CD4-positive, CD25-positive, alpha-beta regulatory T cell (primary cell): ENCODE data around the gene IMMP2L. TPM values are rescaled to one million over a fixed set of nuclear protein-coding genes. Genes with fewer than 3 reads are reported as not detected.
A peak's percentile ranks its signal among the peaks of the same experiment; 100 is the strongest.

Source experiments
- ATAC-seq, 2 donors: fragments of 150-1000 bp; cut with Tn5 transposase; one replicate each; pipeline ENCODE4 v1.10.0; 2021; ENCODE audit warnings: low read depth in 2 of 2, moderate number of reproducible peaks in 2 of 2, moderate library complexity in 1 of 2
- DNase-seq, 3 donors: peaks; one replicate each; pipeline versions ENCODE4 v3.0.0 to v3.0.0-alpha.2; 2012 to 2022; ENCODE audit warnings: mixed read lengths in 1 of 3
- H3K27ac ChIP-seq: one replicate; pipeline ENCODE4 v1.7.0; 2013; ENCODE audit warnings: mild to moderate bottlenecking, low read length; ENCODE audit not compliant: insufficient read depth, poor library complexity, severe bottlenecking
- H3K27me3 ChIP-seq: one replicate; pipeline ENCODE4 v1.7.0; 2013; ENCODE audit warnings: low read length; ENCODE audit not compliant: control insufficient read depth, insufficient read depth
- H3K36me3 ChIP-seq: one replicate; pipeline ENCODE4 v1.7.0; 2013; ENCODE audit warnings: mild to moderate bottlenecking, low read length, moderate library complexity; ENCODE audit not compliant: control insufficient read depth, insufficient read depth
- H3K4me1 ChIP-seq: 2 replicates; pipeline ENCODE4 v1.7.0; 2013; ENCODE audit warnings: mild to moderate bottlenecking, low read length; ENCODE audit not compliant: insufficient read depth, control insufficient read depth, poor library complexity, severe bottlenecking
- H3K4me3 ChIP-seq: one replicate; pipeline ENCODE4 v1.7.0; 2013; ENCODE audit warnings: low read depth, mild to moderate bottlenecking, low read length, moderate library complexity
- H3K9me3 ChIP-seq, 2 experiments: 1 replicate in 1 of 2; 2 replicates in 1 of 2; pipeline ENCODE4 v1.7.0; 2013; ENCODE audit warnings: low read length in 2 of 2, mild to moderate bottlenecking in 1 of 2, moderate library complexity in 1 of 2; ENCODE audit not compliant: control insufficient read depth in 2 of 2
- H3K27ac Mint-ChIP-seq, 3 donors: one replicate each; pipeline ENCODE4 v1.8.0; 2020 to 2022; ENCODE audit warnings: mild to moderate bottlenecking in 3 of 3, mixed read lengths in 3 of 3, moderate library complexity in 2 of 3
- H3K27me3 Mint-ChIP-seq: one replicate; pipeline ENCODE4 v1.8.0; 2022; ENCODE audit warnings: mild to moderate bottlenecking, mixed read lengths
- H3K36me3 Mint-ChIP-seq: one replicate; pipeline ENCODE4 v1.8.0; 2020; ENCODE audit warnings: mixed read lengths
- H3K4me1 Mint-ChIP-seq, 4 donors: one replicate each; pipeline ENCODE4 v1.8.0; 2020 to 2022; ENCODE audit warnings: mixed read lengths in 4 of 4, mild to moderate bottlenecking in 1 of 4
- H3K4me3 Mint-ChIP-seq, 4 donors: one replicate each; pipeline ENCODE4 v1.8.0; 2020 to 2022; ENCODE audit warnings: mild to moderate bottlenecking in 4 of 4, mixed read lengths in 4 of 4, moderate library complexity in 3 of 4
- H3K9me3 Mint-ChIP-seq, 7 donors: one replicate each; pipeline ENCODE4 v1.8.0; 2020 to 2022; ENCODE audit warnings: mixed read lengths in 7 of 7, mild to moderate bottlenecking in 3 of 7, moderate library complexity in 2 of 7
- polyA plus RNA-seq, 4 donors: library from polyadenylated mRNA; unstranded; fragments of 300-500 nt; fragmentation: Illumina TruSeq; gene quantifications; one replicate each; pipeline ENCODE4 v1.2.3, GENCODE V29; 2021
- total RNA-seq: library from RNA; stranded (reverse); gene quantifications from one replicate; pipeline ENCODE4 v1.2.3, GENCODE V29; 2022

IMMP2L gene
- total and polyA plus RNA-seq, 5 donors from 2014 or later: 8.9 to 23.8 (median 17.1) TPM

GRCh38 chr7:111009526-111010040 is 552.7 kb downstream of the IMMP2L start:
- Mint-ChIP-seq H3K4me1 (peaks cover 17 to 47% (median 41%) of the 10 kb centered on the region in 4 donors), H3K27ac (peak overlapping the region; percentile 72 to 84 (median 79)), H3K27me3 (no peaks in the 10 kb centered on the region), H3K9me3 (no peaks in the 10 kb centered on the region), H3K36me3 (no peaks in the 10 kb centered on the region), H3K4me3 (peak overlapping the region in 2 of 4 donors; percentile 51 to 64)
- ATAC-seq: no peak
- Histone ChIP-seq H3K36me3 (no peaks in the 10 kb centered on the region), H3K9me3 (no peaks in the 10 kb centered on the region), H3K27ac (peak overlapping the region; percentile 24), H3K4me3 (peak overlapping the region; percentile 63), H3K27me3 (no peaks in the 10 kb centered on the region), H3K4me1 (peaks cover 41% of the 10 kb centered on the region)
- no peak for DNase-seq

- H3K27ac Mint-ChIP-seq: no peak overlapping the region
- Histone ChIP-seq H3K4me1 (peaks cover 15% of the 10 kb centered on the region), H3K4me3 (no peak overlapping the region), H3K36me3 (no peaks in the 10 kb centered on the region), H3K27ac (no peak overlapping the region), H3K9me3 (no peaks in the 10 kb centered on the region), H3K27me3 (no peaks in the 10 kb centered on the region)
- H3K27me3 Mint-ChIP-seq: no peaks in the 10 kb centered on the region
- DNase-seq (no peak), ATAC-seq (no peak)
- H3K9me3 Mint-ChIP-seq: no peaks in the 10 kb centered on the region
- H3K4me1 Mint-ChIP-seq: peaks cover 9 to 29% (median 23%) of the 10 kb centered on the region in 4 donors
- no peaks in the 10 kb centered on the region for H3K36me3 Mint-ChIP-seq
- H3K4me3 Mint-ChIP-seq: no peak overlapping the region
Observed at GRCh38 chr7:111006691-111007090, 555.6 kb downstream of the IMMP2L start.

- no peak for DNase-seq
- no peak for ATAC-seq
- no peaks in the 10 kb centered on the region for H3K36me3 ChIP-seq
- no peak overlapping the region for H3K4me3 ChIP-seq
- Mint-ChIP-seq H3K36me3 (no peaks in the 10 kb centered on the region), H3K4me3 (no peak overlapping the region), H3K4me1 (peaks cover 9 to 24% (median 17%) of the 10 kb centered on the region in 4 donors), H3K27me3 (no peaks in the 10 kb centered on the region), H3K27ac (no peak overlapping the region), H3K9me3 (no peaks in the 10 kb centered on the region)
- no peaks in the 10 kb centered on the region for H3K9me3 ChIP-seq
- H3K27me3 ChIP-seq: no peaks in the 10 kb centered on the region
- no peak overlapping the region for H3K27ac ChIP-seq
- peaks cover 9% of the 10 kb centered on the region for H3K4me1 ChIP-seq
Observed at GRCh38 chr7:111006040-111006439, 556.3 kb downstream of the IMMP2L start.

GRCh38 chr7:111005445-111005844 is 556.8 kb downstream of the IMMP2L start:
- Histone ChIP-seq H3K9me3 (no peaks in the 10 kb centered on the region), H3K27ac (no peak overlapping the region), H3K27me3 (no peaks in the 10 kb centered on the region), H3K4me1 (peaks cover 3% of the 10 kb centered on the region), H3K36me3 (no peaks in the 10 kb centered on the region), H3K4me3 (no peak overlapping the region)
- Mint-ChIP-seq H3K9me3 (no peaks in the 10 kb centered on the region), H3K27me3 (no peaks in the 10 kb centered on the region), H3K4me3 (no peak overlapping the region), H3K4me1 (peaks cover 8 to 18% (median 12%) of the 10 kb centered on the region in 4 donors), H3K27ac (no peak overlapping the region), H3K36me3 (no peaks in the 10 kb centered on the region)
- ATAC-seq (no peak), DNase-seq (no peak)

GRCh38 chr7:111004310-111004901 is 557.9 kb downstream of the IMMP2L start:
- ATAC-seq (no peak), DNase-seq (no peak)
- H3K4me1 Mint-ChIP-seq: peaks cover 0 to 10% (median 2%) of the 10 kb centered on the region in 4 donors
- H3K4me3 ChIP-seq: no peak overlapping the region
- peaks cover 3% of the 10 kb centered on the region for H3K36me3 Mint-ChIP-seq
- H3K36me3 ChIP-seq: no peaks in the 10 kb centered on the region
- no peaks in the 10 kb centered on the region for H3K9me3 ChIP-seq
- H3K27me3 Mint-ChIP-seq: no peaks in the 10 kb centered on the region
- no peak overlapping the region for H3K27ac Mint-ChIP-seq
- no peaks in the 10 kb centered on the region for H3K27me3 ChIP-seq
- H3K4me3 Mint-ChIP-seq: no peak overlapping the region
- H3K27ac ChIP-seq: no peak overlapping the region
- H3K4me1 ChIP-seq: no peaks in the 10 kb centered on the region
- H3K9me3 Mint-ChIP-seq: peaks cover 0 to 2% (median 0%) of the 10 kb centered on the region in 7 donors

- DNase-seq: no peak
- no peak overlapping the region for H3K4me3 Mint-ChIP-seq
Observed at GRCh38 chr7:111003883-111004282, 558.4 kb downstream of the IMMP2L start.

GRCh38 chr7:110994028-110994967 is 568.0 kb downstream of the IMMP2L start:
- peak; percentile 77 to 86 for ATAC-seq
- no peak overlapping the region for H3K27ac ChIP-seq
- Mint-ChIP-seq H3K4me3 (peak overlapping the region in 1 of 4 donors; percentile 21), H3K4me1 (peaks cover 13 to 27% (median 25%) of the 10 kb centered on the region in 4 donors), H3K36me3 (no peaks in the 10 kb centered on the region), H3K27me3 (no peaks in the 10 kb centered on the region), H3K27ac (peak overlapping the region; percentile 3 to 24 (median 8)), H3K9me3 (peaks cover 0 to 2% (median 0%) of the 10 kb centered on the region in 7 donors)
- peak in 1 of 3 donors; percentile 42 for DNase-seq
- H3K27me3 ChIP-seq: no peaks in the 10 kb centered on the region
- no peaks in the 10 kb centered on the region for H3K9me3 ChIP-seq
- no peak overlapping the region for H3K4me3 ChIP-seq
- no peaks in the 10 kb centered on the region for H3K4me1 ChIP-seq
- no peaks in the 10 kb centered on the region for H3K36me3 ChIP-seq

More at GRCh38 chr7:111003883-111004282, 558.4 kb downstream of the IMMP2L start:
- Histone ChIP-seq H3K4me1 (no peaks in the 10 kb centered on the region), H3K36me3 (no peaks in the 10 kb centered on the region), H3K4me3 (no peak overlapping the region), H3K27ac (no peak overlapping the region), H3K27me3 (no peaks in the 10 kb centered on the region), H3K9me3 (no peaks in the 10 kb centered on the region)
- no peaks in the 10 kb centered on the region for H3K27me3 Mint-ChIP-seq
- H3K36me3 Mint-ChIP-seq: peaks cover 3% of the 10 kb centered on the region
- H3K4me1 Mint-ChIP-seq: peaks cover 0 to 7% (median 2%) of the 10 kb centered on the region in 4 donors
- H3K9me3 Mint-ChIP-seq: peaks cover 0 to 2% (median 0%) of the 10 kb centered on the region in 7 donors
- no peak overlapping the region for H3K27ac Mint-ChIP-seq
- ATAC-seq: no peak
